CD8-positive, alpha-beta memory T cell (primary cell): ENCODE data around the gene DDX59. TPM values are rescaled to one million over a fixed set of nuclear protein-coding genes. Genes with fewer than 3 reads are reported as not detected.

Source experiments
- CTCF ChIA-PET: fragments of 350-600 bp; sonication (Branson Sonifier 250); formaldehyde crosslinking; loops from one replicate; lab custom pipeline; 2021; ENCODE audit warnings: antibody characterized with exemption; lab: Charles Lee
- POLR2A ChIA-PET: fragments of 350-600 bp; sonication (Branson Sonifier 250); formaldehyde crosslinking; loops from one replicate; lab custom pipeline; 2021; ENCODE audit warnings: antibody characterized with exemption; lab: Charles Lee
- DNase-seq, 5 donors: peaks; one replicate each; pipeline versions ENCODE4 v3.0.0 to v3.0.0-alpha.2; 2020 to 2022; ENCODE audit warnings: mixed read lengths in 1 of 5
- H3K27ac ChIP-seq: one replicate; pipeline ENCODE4 v1.7.0; 2013; ENCODE audit warnings: low read depth, mild to moderate bottlenecking, low read length, moderate library complexity
- H3K27me3 ChIP-seq: 2 replicates; pipeline ENCODE4 v1.7.0; 2013; ENCODE audit warnings: low read length, mild to moderate bottlenecking; ENCODE audit not compliant: insufficient read depth, poor library complexity, severe bottlenecking
- H3K36me3 ChIP-seq: 2 replicates; pipeline ENCODE4 v1.7.0; 2013; ENCODE audit warnings: mild to moderate bottlenecking, low read length, moderate library complexity; ENCODE audit not compliant: insufficient read depth
- H3K4me1 ChIP-seq: 2 replicates; pipeline ENCODE4 v1.7.0; 2013; ENCODE audit warnings: mild to moderate bottlenecking, low read length, moderate library complexity; ENCODE audit not compliant: insufficient read depth
- H3K4me3 ChIP-seq: 2 replicates; pipeline ENCODE4 v1.7.0; 2013; ENCODE audit warnings: mild to moderate bottlenecking, low read length
- H3K9me3 ChIP-seq: 2 replicates; pipeline ENCODE4 v1.7.0; 2013; ENCODE audit warnings: mild to moderate bottlenecking, low read length
- H3K27ac Mint-ChIP-seq, 8 donors: one replicate each; pipeline ENCODE4 v1.8.0; 2020 to 2021; ENCODE audit warnings: mixed read lengths in 8 of 8, mild to moderate bottlenecking in 6 of 8, inconsistent platforms in 3 of 8, moderate library complexity in 3 of 8
- H3K27me3 Mint-ChIP-seq, 2 donors: one replicate each; pipeline ENCODE4 v1.8.0; 2020 to 2021; ENCODE audit warnings: mixed read lengths in 2 of 2, mild to moderate bottlenecking in 1 of 2, moderate library complexity in 1 of 2
- H3K36me3 Mint-ChIP-seq, 3 donors: one replicate each; pipeline ENCODE4 v1.8.0; 2020 to 2021; ENCODE audit warnings: mixed read lengths in 3 of 3, inconsistent platforms in 1 of 3, mild to moderate bottlenecking in 1 of 3
- H3K4me1 Mint-ChIP-seq, 3 donors: one replicate each; pipeline ENCODE4 v1.8.0; 2020 to 2021; ENCODE audit warnings: mixed read lengths in 3 of 3, inconsistent platforms in 1 of 3, mild to moderate bottlenecking in 1 of 3
- H3K4me3 Mint-ChIP-seq, 7 donors: one replicate each; pipeline ENCODE4 v1.8.0; 2020 to 2021; ENCODE audit warnings: mixed read lengths in 7 of 7, mild to moderate bottlenecking in 6 of 7, moderate library complexity in 4 of 7, inconsistent platforms in 2 of 7
- H3K9me3 Mint-ChIP-seq, 5 donors: one replicate each; pipeline ENCODE4 v1.8.0; 2020 to 2022; ENCODE audit warnings: mixed read lengths in 5 of 5, mild to moderate bottlenecking in 3 of 5, moderate library complexity in 2 of 5, inconsistent platforms in 1 of 5
- polyA plus RNA-seq: library from polyadenylated mRNA; unstranded; fragments of 300-500 nt; fragmentation: Illumina TruSeq; gene quantifications from one replicate; pipeline ENCODE4 v1.2.3, GENCODE V29; 2021
- total RNA-seq, 2 experiments: library from RNA; stranded (reverse); gene quantifications; one replicate each; pipeline ENCODE4 v1.2.3, GENCODE V29; 2021

DDX59 gene
- 10 to 100 TPM; 19.0 to 23.4 TPM for total RNA-seq
- polyA plus RNA-seq: 22.5 TPM

- H3K27me3 ChIP-seq: no peaks in the 10 kb centered on the region
- Mint-ChIP-seq H3K4me3 (peak within 1 kb of the TSS; percentile 94 to 99 (median 98)), H3K9me3 (no peaks in the 10 kb centered on the region), H3K4me1 (peaks cover 37 to 55% (median 52%) of the 10 kb centered on the region in 3 donors), H3K27me3 (peaks cover 0 to 1% of the 10 kb centered on the region in 2 donors), H3K27ac (peak within 1 kb of the TSS; percentile 89 to 99 (median 98)), H3K36me3 (peaks cover 0 to 25% (median 0%) of the 10 kb centered on the region in 3 donors)
- no peaks in the 10 kb centered on the region for H3K36me3 ChIP-seq
- peaks cover 25% of the 10 kb centered on the region for H3K4me1 ChIP-seq
- peak; percentile 85 to 90 (median 88) for DNase-seq
- H3K4me3 ChIP-seq: peak within 1 kb of the TSS; percentile 95
- H3K9me3 ChIP-seq: no peaks in the 10 kb centered on the region
- POLR2A ChIA-PET: interaction anchor here (0.5 to 1.5 kb wide), 5 partner anchors 10 to 270 kb away, joined by 3 to 8 read pairs (median 4); no protein-coding TSS in a partner anchor
- CTCF ChIA-PET: interaction anchor here (0.9 to 5.0 kb wide), 5 partner anchors 8 to 352 kb away, joined by 3 to 30 read pairs (median 3); partner anchors contain the start of gene KIF14
- H3K27ac ChIP-seq: peak within 1 kb of the TSS; percentile 93
Observed at GRCh38 chr1:200669314-200670241, at the start of gene DDX59. Gene DDX59 (minus strand): TSS chr1:200669907. CDS start chr1:200666740, 3,167 bp downstream.

GRCh38 chr1:200714504-200715187, 44.9 kb upstream of the DDX59 start:
- no peaks in the 10 kb centered on the region for H3K36me3 ChIP-seq

GRCh38 chr1:200710166-200710565, 40.5 kb upstream of the DDX59 start:
- H3K27me3 ChIP-seq: no peaks in the 10 kb centered on the region
- no peaks in the 10 kb centered on the region for H3K4me1 Mint-ChIP-seq
- CTCF ChIA-PET: no interaction called here

More at GRCh38 chr1:200714504-200715187, 44.9 kb upstream of the DDX59 start:
- POLR2A ChIA-PET: no interaction called here
- Mint-ChIP-seq H3K9me3 (peaks cover 0 to 3% (median 0%) of the 10 kb centered on the region in 5 donors), H3K4me3 (no peak overlapping the region), H3K36me3 (peaks cover 0 to 2% (median 0%) of the 10 kb centered on the region in 3 donors), H3K27ac (no peak overlapping the region), H3K4me1 (no peaks in the 10 kb centered on the region), H3K27me3 (peaks cover 6 to 25% of the 10 kb centered on the region in 2 donors)
- no peak overlapping the region for H3K27ac ChIP-seq
- DNase-seq: no peak
- no peak overlapping the region for H3K4me3 ChIP-seq
- CTCF ChIA-PET: no interaction called here
- H3K4me1 ChIP-seq: no peaks in the 10 kb centered on the region
- H3K27me3 ChIP-seq: peaks cover 6% of the 10 kb centered on the region
- no peaks in the 10 kb centered on the region for H3K9me3 ChIP-seq

GRCh38 chr1:200708769-200709168, 39.1 kb upstream of the DDX59 start:
- H3K4me3 Mint-ChIP-seq: no peak overlapping the region
- CTCF ChIA-PET: no interaction called here
- Histone ChIP-seq H3K4me1 (no peaks in the 10 kb centered on the region), H3K4me3 (no peak overlapping the region), H3K36me3 (no peaks in the 10 kb centered on the region), H3K27me3 (no peaks in the 10 kb centered on the region), H3K27ac (no peak overlapping the region), H3K9me3 (no peaks in the 10 kb centered on the region)
- no peaks in the 10 kb centered on the region for H3K4me1 Mint-ChIP-seq
- DNase-seq: no peak
- no peaks in the 10 kb centered on the region for H3K36me3 Mint-ChIP-seq
- no peak overlapping the region for H3K27ac Mint-ChIP-seq
- H3K9me3 Mint-ChIP-seq: no peaks in the 10 kb centered on the region
- POLR2A ChIA-PET: no interaction called here
- H3K27me3 Mint-ChIP-seq: no peaks in the 10 kb centered on the region

More at GRCh38 chr1:200710166-200710565, 40.5 kb upstream of the DDX59 start:
- POLR2A ChIA-PET: no interaction called here
- Histone ChIP-seq H3K4me3 (no peak overlapping the region), H3K36me3 (no peaks in the 10 kb centered on the region), H3K27ac (no peak overlapping the region), H3K4me1 (no peaks in the 10 kb centered on the region), H3K9me3 (no peaks in the 10 kb centered on the region)
- Mint-ChIP-seq H3K9me3 (peaks cover 0 to 3% (median 0%) of the 10 kb centered on the region in 5 donors), H3K36me3 (no peaks in the 10 kb centered on the region), H3K27ac (no peak overlapping the region), H3K27me3 (peaks cover 0 to 3% of the 10 kb centered on the region in 2 donors), H3K4me3 (no peak overlapping the region)
- DNase-seq: no peak

GRCh38 chr1:200708161-200708560, 38.5 kb upstream of the DDX59 start:
- H3K36me3 Mint-ChIP-seq: no peaks in the 10 kb centered on the region
- no peaks in the 10 kb centered on the region for H3K9me3 Mint-ChIP-seq
- CTCF ChIA-PET: no interaction called here
- H3K27ac Mint-ChIP-seq: no peak overlapping the region
- Histone ChIP-seq H3K9me3 (no peaks in the 10 kb centered on the region), H3K36me3 (no peaks in the 10 kb centered on the region), H3K27ac (no peak overlapping the region), H3K27me3 (no peaks in the 10 kb centered on the region), H3K4me3 (no peak overlapping the region), H3K4me1 (no peaks in the 10 kb centered on the region)
- no peak for DNase-seq
- no peaks in the 10 kb centered on the region for H3K27me3 Mint-ChIP-seq
- H3K4me1 Mint-ChIP-seq: no peaks in the 10 kb centered on the region
- POLR2A ChIA-PET: no interaction called here
- no peak overlapping the region for H3K4me3 Mint-ChIP-seq

GRCh38 chr1:200707116-200707515, 37.4 kb upstream of the DDX59 start:
- no peak overlapping the region for H3K27ac ChIP-seq
- CTCF ChIA-PET: no interaction called here
- Mint-ChIP-seq H3K27ac (no peak overlapping the region), H3K36me3 (no peaks in the 10 kb centered on the region), H3K4me1 (no peaks in the 10 kb centered on the region), H3K4me3 (no peak overlapping the region), H3K27me3 (no peaks in the 10 kb centered on the region), H3K9me3 (no peaks in the 10 kb centered on the region)
- H3K9me3 ChIP-seq: no peaks in the 10 kb centered on the region
- no peaks in the 10 kb centered on the region for H3K27me3 ChIP-seq
- H3K4me3 ChIP-seq: no peak overlapping the region
- DNase-seq: no peak
- POLR2A ChIA-PET: no interaction called here
- H3K4me1 ChIP-seq: no peaks in the 10 kb centered on the region
- no peaks in the 10 kb centered on the region for H3K36me3 ChIP-seq

- Mint-ChIP-seq H3K4me3 (no peak overlapping the region), H3K36me3 (no peaks in the 10 kb centered on the region), H3K9me3 (no peaks in the 10 kb centered on the region), H3K4me1 (no peaks in the 10 kb centered on the region), H3K27me3 (no peaks in the 10 kb centered on the region), H3K27ac (no peak overlapping the region)
- no peak overlapping the region for H3K27ac ChIP-seq
- no peaks in the 10 kb centered on the region for H3K9me3 ChIP-seq
- no peaks in the 10 kb centered on the region for H3K36me3 ChIP-seq
- no peak overlapping the region for H3K4me3 ChIP-seq
- no peaks in the 10 kb centered on the region for H3K27me3 ChIP-seq
- H3K4me1 ChIP-seq: no peaks in the 10 kb centered on the region
- ChIA-PET CTCF (no interaction called here), POLR2A (no interaction called here)
- DNase-seq: no peak
Observed at GRCh38 chr1:200706111-200706814, 36.6 kb upstream of the DDX59 start.
